H9 (cell line): Measurements from ENCODE around the gene C1orf198. TPM values are rescaled to one million over a fixed set of nuclear protein-coding genes. Genes with fewer than 3 reads are reported as not detected.

Experiments
- DNase-seq: peaks from one replicate; pipeline ENCODE4 v3.0.0-alpha.2; 2017
- H2AFZ ChIP-seq: one replicate; pipeline ENCODE4 v1.6.1; 2013; ENCODE audit warnings: mild to moderate bottlenecking, low read length, control low read depth, moderate library complexity
- H2AK5ac ChIP-seq: 2 replicates; pipeline ENCODE4 v1.6.1; 2013; ENCODE audit warnings: low read length, control low read depth, mixed read lengths; ENCODE audit not compliant: insufficient read length
- H2BK120ac ChIP-seq: one replicate; pipeline ENCODE4 v1.6.1; 2013; ENCODE audit warnings: low read depth, mild to moderate bottlenecking, low read length, control low read depth, inconsistent platforms; ENCODE audit not compliant: poor library complexity, severe bottlenecking
- H2BK12ac ChIP-seq: 2 replicates; pipeline ENCODE4 v1.6.1; 2013; ENCODE audit warnings: low read length, control low read depth, mixed read lengths, low read depth; ENCODE audit not compliant: insufficient read length
- H2BK15ac ChIP-seq: 2 replicates; pipeline ENCODE4 v1.6.1; 2013; ENCODE audit warnings: low read depth, low read length, control low read depth
- H2BK20ac ChIP-seq: one replicate; pipeline ENCODE4 v1.6.1; 2013; ENCODE audit warnings: low read depth, mild to moderate bottlenecking, low read length, control low read depth, inconsistent platforms; ENCODE audit not compliant: poor library complexity, severe bottlenecking
- H2BK5ac ChIP-seq: 2 replicates; pipeline ENCODE4 v1.6.1; 2013; ENCODE audit warnings: low read length, control low read depth, mixed read lengths; ENCODE audit not compliant: insufficient read length
- H3K14ac ChIP-seq: 2 replicates; pipeline ENCODE4 v1.6.1; 2013; ENCODE audit warnings: low read length, control low read depth; ENCODE audit not compliant: insufficient read depth
- H3K18ac ChIP-seq: 2 replicates; pipeline ENCODE4 v1.6.1; 2013; ENCODE audit warnings: low read depth, mild to moderate bottlenecking, mixed read lengths, low read length, control low read depth; ENCODE audit not compliant: insufficient read length
- H3K23ac ChIP-seq: 2 replicates; pipeline ENCODE4 v1.6.1; 2013; ENCODE audit warnings: low read length, control low read depth, mixed read lengths, low read depth; ENCODE audit not compliant: insufficient read length
- H3K23me2 ChIP-seq: 2 replicates; pipeline ENCODE4 v1.6.1; 2013; ENCODE audit warnings: low read depth, mild to moderate bottlenecking, mixed read lengths, low read length, control low read depth; ENCODE audit not compliant: insufficient read length, poor library complexity, severe bottlenecking
- H3K27ac ChIP-seq: 2 replicates; pipeline ENCODE4 v1.5.1; 2013; ENCODE audit warnings: low read length, control low read depth, mixed read lengths, low read depth; ENCODE audit not compliant: insufficient read length
- H3K27me3 ChIP-seq: 2 replicates; pipeline ENCODE4 v1.6.1; 2013; ENCODE audit warnings: low read length, control low read depth, inconsistent platforms; ENCODE audit not compliant: insufficient read depth
- H3K4ac ChIP-seq: 2 replicates; pipeline ENCODE4 v1.6.1; 2013; ENCODE audit warnings: low read depth, mild to moderate bottlenecking, control low read depth, inconsistent platforms, low read length, moderate library complexity
- H3K4me1 ChIP-seq: 2 replicates; pipeline ENCODE4 v1.6.1; 2013; ENCODE audit warnings: low read length, control low read depth, inconsistent platforms; ENCODE audit not compliant: insufficient read depth
- H3K4me2 ChIP-seq: 2 replicates; pipeline ENCODE4 v1.6.1; 2013; ENCODE audit warnings: low read length, control low read depth, mixed read lengths; ENCODE audit not compliant: insufficient read length, insufficient read depth
- H3K56ac ChIP-seq: 2 replicates; pipeline ENCODE4 v1.6.1; 2013; ENCODE audit warnings: low read depth, mild to moderate bottlenecking, mixed read lengths, low read length, control low read depth; ENCODE audit not compliant: insufficient read length
- H3K79me1 ChIP-seq: 2 replicates; pipeline ENCODE4 v1.6.1; 2013; ENCODE audit warnings: low read depth, mild to moderate bottlenecking, moderate library complexity, low read length, control low read depth, inconsistent platforms; ENCODE audit not compliant: insufficient read depth, poor library complexity, severe bottlenecking
- H3K79me2 ChIP-seq: 2 replicates; pipeline ENCODE4 v1.6.1; 2013; ENCODE audit warnings: low read length, control low read depth, inconsistent platforms; ENCODE audit not compliant: insufficient read depth
- H3K9ac ChIP-seq: 2 replicates; pipeline ENCODE4 v1.6.1; 2013; ENCODE audit warnings: low read length, control low read depth, mixed read lengths; ENCODE audit not compliant: insufficient read length; ENCODE audit errors: extremely low read depth
- H3K9me3 ChIP-seq: one replicate; pipeline ENCODE4 v1.6.1; 2013; ENCODE audit warnings: low read depth, low read length, inconsistent platforms; ENCODE audit not compliant: control insufficient read depth
- H3T11ph ChIP-seq: one replicate; pipeline ENCODE4 v1.6.1; 2013; ENCODE audit warnings: mild to moderate bottlenecking, low read length, control low read depth, inconsistent platforms
- H4K20me1 ChIP-seq: one replicate; pipeline ENCODE4 v1.6.1; 2013; ENCODE audit not compliant: control insufficient read depth, insufficient read length, insufficient read depth
- H4K5ac ChIP-seq: 2 replicates; pipeline ENCODE4 v1.6.1; 2013; ENCODE audit warnings: low read depth, mild to moderate bottlenecking, mixed read lengths, low read length, control low read depth; ENCODE audit not compliant: insufficient read length
- H4K8ac ChIP-seq: replicated peaks from 2 replicates; pipeline ENCODE4 v1.6.1; 2013; ENCODE audit warnings: low read length, control low read depth, mixed read lengths, low read depth; ENCODE audit not compliant: insufficient read length
- H4K91ac ChIP-seq: 2 replicates; pipeline ENCODE4 v1.6.1; 2013; ENCODE audit warnings: low read depth, mild to moderate bottlenecking, moderate library complexity, mixed read lengths, low read length, control low read depth; ENCODE audit not compliant: insufficient read length
- H3K27ac Mint-ChIP-seq, 3 experiments: 2 replicates in 2 of 3; 3 replicates in 1 of 3; pipeline ENCODE4 v1.8.0; 2020 to 2021; ENCODE audit warnings: mixed read lengths in 3 of 3, mild to moderate bottlenecking in 1 of 3, moderate library complexity in 1 of 3
- H3K27me3 Mint-ChIP-seq: 2 replicates; pipeline ENCODE4 v1.8.0; 2021; ENCODE audit warnings: low read depth, mild to moderate bottlenecking, moderate library complexity, mixed read lengths
- H3K36me3 Mint-ChIP-seq, 3 experiments: 2 replicates in 2 of 3; 3 replicates in 1 of 3; pipeline ENCODE4 v1.8.0; 2020 to 2021; ENCODE audit warnings: low read depth in 3 of 3, mixed read lengths in 3 of 3; ENCODE audit not compliant: insufficient read depth in 1 of 3
- H3K4me1 Mint-ChIP-seq, 2 experiments: 2 replicates each; pipeline ENCODE4 v1.8.0; 2020; ENCODE audit warnings: mixed read lengths in 2 of 2
- H3K4me3 Mint-ChIP-seq, 2 experiments: 2 replicates in 1 of 2; 3 replicates in 1 of 2; pipeline ENCODE4 v1.8.0; 2020 to 2021; ENCODE audit warnings: mild to moderate bottlenecking in 2 of 2, mixed read lengths in 2 of 2, moderate library complexity in 1 of 2
- H3K9me3 Mint-ChIP-seq, 2 experiments: 2 replicates in 1 of 2; 3 replicates in 1 of 2; pipeline ENCODE4 v1.8.0; 2020; ENCODE audit warnings: mild to moderate bottlenecking in 2 of 2, mixed read lengths in 2 of 2, moderate library complexity in 1 of 2
- CTCF ChIP-seq: fragments of 200-600 bp; sonication (generic); conservative IDR thresholded peaks from 3 replicates; pipeline ENCODE4 v1.8.0; 2021; ENCODE audit warnings: antibody characterized with exemption, mild to moderate bottlenecking
- total RNA-seq: library from RNA; stranded (reverse); gene quantifications from 2 replicates; pipeline ENCODE4 v1.2.1, GENCODE V29; 2021

C1orf198 gene
- total RNA-seq, 1 experiment from 2014 or later: 28.9 TPM

- Histone ChIP-seq H2BK120ac (no peak overlapping the region), H3K56ac (no peak overlapping the region), H4K8ac (no peak overlapping the region), H2AFZ (no peak overlapping the region), H4K5ac (no peak overlapping the region), H3K79me1 (no peaks in the 10 kb centered on the region), H3K27me3 (no peaks in the 10 kb centered on the region), H3K9me3 (no peaks in the 10 kb centered on the region), H4K91ac (no peak overlapping the region), H2BK12ac (no peak overlapping the region), H4K20me1 (no peaks in the 10 kb centered on the region), H3K79me2 (no peaks in the 10 kb centered on the region), H3K27ac (no peak overlapping the region), H3T11ph (no peak overlapping the region), H3K23ac (no peak overlapping the region), H2AK5ac (no peak overlapping the region), H3K4me2 (no peak overlapping the region), H2BK5ac (no peak overlapping the region), H3K4me1 (no peaks in the 10 kb centered on the region), H2BK20ac (no peak overlapping the region), H3K23me2 (no peaks in the 10 kb centered on the region), H3K18ac (no peak overlapping the region), H3K14ac (no peak overlapping the region), H2BK15ac (no peak overlapping the region), H3K9ac (no peak overlapping the region), H3K4ac (no peak overlapping the region)
- H3K36me3 Mint-ChIP-seq: peaks cover 0 to 6% (median 0%) of the 10 kb centered on the region in 3 experiments; a peak in 2 of 7 replicates
- H3K27ac Mint-ChIP-seq: no peak overlapping the region
- H3K4me3 Mint-ChIP-seq: no peak overlapping the region
- peaks cover 12 to 13% of the 10 kb centered on the region in 2 experiments for H3K9me3 Mint-ChIP-seq
- H3K4me1 Mint-ChIP-seq: no peaks in the 10 kb centered on the region
- DNase-seq: no peak
- no peak for TF ChIP-seq CTCF
- peaks cover 72% of the 10 kb centered on the region for H3K27me3 Mint-ChIP-seq
Measured at GRCh38 chr1:230816018-230816417, 52.3 kb downstream of the C1orf198 start.
